CD4-positive, alpha-beta T cell treated with Interferon alpha-2 for 1 hour (primary cell): ENCODE data around the gene TTC7B.

ENCODE experiments used
- DNase-seq, 2 donors: peaks; one replicate each; pipeline ENCODE4 v3.0.0-alpha.2; 2020 to 2022

Gene TTC7B

GRCh38 chr14:90804292-90805083, 11.7 kb downstream of the TTC7B start:
- DNase-seq = no peak

DNA sequence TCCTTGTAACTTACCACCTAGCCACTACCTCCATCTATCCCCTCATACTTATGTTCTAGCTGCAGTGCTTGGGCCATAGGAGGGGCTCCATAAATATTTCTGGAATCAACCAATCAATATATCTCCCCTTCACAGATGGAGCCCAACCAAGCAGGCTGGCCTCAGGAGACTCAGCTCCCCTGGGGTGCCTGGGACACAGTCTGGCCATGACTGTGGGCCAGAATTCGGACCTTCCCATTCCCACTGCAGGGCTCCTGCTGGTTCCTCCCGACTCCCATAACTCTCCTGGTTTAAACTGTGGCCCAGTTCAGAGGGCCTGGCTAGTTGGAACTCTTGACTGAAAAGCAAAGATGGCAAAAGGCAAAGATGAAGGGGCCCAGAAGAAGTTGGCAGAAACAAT, 13.0 kb downstream of the TTC7B start:
- DNase-seq = no peak

DNA sequence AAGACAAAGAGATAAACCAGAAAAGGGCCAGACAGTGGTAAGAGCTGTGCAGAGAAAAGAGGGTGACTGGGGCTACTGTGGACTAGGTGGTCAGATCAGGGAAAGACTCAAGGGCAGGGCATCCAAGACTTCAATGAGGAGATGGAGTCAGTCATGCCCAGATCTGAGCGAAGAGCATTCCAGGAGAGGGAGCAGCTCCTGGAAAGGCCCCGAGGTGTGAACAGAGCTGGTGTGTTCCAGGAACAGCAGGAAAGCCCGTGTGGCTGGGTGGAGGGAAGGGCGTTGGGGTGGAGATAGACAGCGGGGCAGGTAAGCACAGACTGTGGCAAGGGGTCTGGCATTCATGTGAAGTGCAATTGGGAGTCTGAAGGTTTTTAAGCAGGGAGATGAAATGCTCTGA, 16.8 kb downstream of the TTC7B start:
- no peak for DNase-seq

DNA sequence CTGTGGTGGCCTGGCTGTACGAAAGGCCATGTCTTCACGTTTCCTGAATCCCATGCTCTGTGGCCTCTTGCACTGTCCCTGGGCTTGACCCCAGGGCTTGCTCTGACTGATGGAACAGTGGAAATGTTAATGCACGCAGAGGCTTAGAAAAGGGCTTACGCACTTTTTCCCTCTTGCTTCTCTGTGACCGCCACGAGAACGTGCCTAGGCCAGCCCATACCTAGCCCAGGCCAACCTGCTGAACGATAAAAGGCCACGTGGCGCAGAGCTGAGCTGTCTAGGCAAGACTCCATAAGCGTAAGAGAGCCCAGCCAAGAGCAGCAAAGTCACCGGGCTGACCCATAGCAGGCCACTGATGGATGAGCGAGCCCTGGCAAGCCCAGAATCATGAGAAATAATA, 18.3 kb downstream of the TTC7B start:
- DNase-seq = no peak

- DNase-seq = no peak
Measured at GRCh38 chr14:90797451-90797850, 18.8 kb downstream of the TTC7B start.

- peak in 1 of 2 donors; percentile 9 for DNase-seq
Measured at GRCh38 chr14:90796329-90796728, 19.9 kb downstream of the TTC7B start.

GRCh38 chr14:90795744-90796143, 20.5 kb downstream of the TTC7B start:
- no peak for DNase-seq

GRCh38 chr14:90791486-90791885, 24.7 kb downstream of the TTC7B start:
- no peak for DNase-seq

DNA sequence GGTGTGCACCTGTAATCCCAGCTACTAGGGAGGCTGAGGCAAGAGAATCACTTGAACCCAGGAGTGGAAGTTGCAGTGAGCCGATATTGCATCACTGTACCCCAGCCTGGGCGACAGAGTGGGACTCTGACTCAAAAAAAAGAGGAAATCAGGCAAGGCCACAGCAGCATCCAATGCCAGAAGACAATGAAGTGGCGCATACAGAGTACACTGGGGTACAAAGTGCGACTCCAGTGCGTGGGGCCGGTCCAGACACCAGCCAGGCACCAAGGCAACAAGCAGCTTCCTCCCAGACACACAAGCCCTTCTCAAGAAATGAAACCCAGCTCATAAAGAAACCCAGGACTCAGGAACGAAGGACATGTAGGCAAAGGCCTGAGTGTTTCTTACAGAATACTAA, 28.2 kb downstream of the TTC7B start:
- DNase-seq = peak; percentile 5 to 28

DNA sequence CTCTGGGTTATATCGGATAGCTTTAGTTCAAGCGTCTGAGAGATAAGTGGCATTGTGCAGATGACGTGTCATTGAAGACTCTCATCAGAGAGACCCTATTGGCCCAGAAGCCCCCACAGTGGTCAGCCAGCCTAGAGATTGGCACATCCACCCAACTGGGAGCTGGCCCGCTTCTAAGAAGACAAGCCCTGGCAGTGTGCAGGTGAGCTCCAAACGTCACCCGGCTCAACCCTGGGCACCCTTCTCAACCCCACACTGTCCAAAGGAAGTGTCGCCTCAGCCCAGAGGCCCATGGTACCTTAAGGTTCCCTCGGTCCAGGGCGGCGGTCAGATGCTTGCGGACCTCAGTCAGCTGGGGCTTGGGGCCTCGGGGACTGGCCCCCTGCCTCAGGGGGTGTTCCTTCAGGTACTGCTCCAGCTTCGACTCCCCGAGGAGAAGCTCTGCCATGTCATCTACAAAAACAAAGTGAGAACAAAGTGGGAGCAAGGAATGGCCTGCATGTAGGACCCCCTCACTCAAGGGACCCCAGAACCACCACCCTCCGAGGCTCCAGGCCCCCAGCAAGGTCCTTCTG, 30.3 kb downstream of the TTC7B start:
- DNase-seq = no peak

GRCh38 chr14:90785471-90785870, 30.8 kb downstream of the TTC7B start:
- DNase-seq = peak in 1 of 2 donors; percentile 39

- no peak for DNase-seq
Measured at GRCh38 chr14:90784621-90785270, 31.5 kb downstream of the TTC7B start.

DNA sequence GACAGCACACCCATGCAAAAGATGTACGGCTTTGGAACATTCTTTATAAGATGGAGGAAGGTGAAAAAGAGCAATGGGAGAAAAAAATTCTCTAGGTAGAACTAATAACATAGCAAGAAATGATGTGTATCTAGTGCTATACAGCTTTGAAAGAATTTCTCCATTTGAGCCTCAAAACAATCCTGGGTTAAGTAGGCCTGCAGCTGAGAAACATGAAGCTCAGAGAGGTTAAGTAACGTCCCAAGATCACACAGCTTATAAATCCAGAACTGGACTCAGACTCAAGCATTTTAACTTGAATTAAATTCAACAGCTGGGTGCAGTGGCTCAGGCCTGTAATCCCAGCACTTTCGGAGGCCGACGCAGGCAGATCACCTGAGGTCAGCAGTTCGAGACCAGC, 32.9 kb downstream of the TTC7B start:
- DNase-seq = no peak

- DNase-seq = no peak
Measured at GRCh38 chr14:90782892-90783291, 33.3 kb downstream of the TTC7B start.

DNA sequence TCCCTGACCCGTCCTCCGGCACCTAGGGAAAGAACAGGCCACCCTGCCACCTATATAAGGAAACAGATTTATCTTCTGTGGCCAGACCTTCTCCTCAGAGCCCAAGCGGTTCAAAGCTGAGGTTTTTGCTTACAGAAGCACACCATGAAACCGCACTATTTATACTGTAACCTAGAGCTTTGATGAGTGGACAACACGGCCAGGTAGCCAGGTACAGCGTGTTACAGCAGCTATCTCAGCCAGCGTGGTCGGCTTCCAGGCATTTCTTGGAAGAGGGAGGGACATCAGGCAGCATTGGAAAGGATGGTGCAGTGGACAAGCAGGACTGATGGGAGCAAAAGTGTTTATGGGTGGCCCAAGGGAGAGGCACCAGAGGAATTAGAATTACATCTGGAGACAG, 34.4 kb downstream of the TTC7B start:
- no peak for DNase-seq

DNA sequence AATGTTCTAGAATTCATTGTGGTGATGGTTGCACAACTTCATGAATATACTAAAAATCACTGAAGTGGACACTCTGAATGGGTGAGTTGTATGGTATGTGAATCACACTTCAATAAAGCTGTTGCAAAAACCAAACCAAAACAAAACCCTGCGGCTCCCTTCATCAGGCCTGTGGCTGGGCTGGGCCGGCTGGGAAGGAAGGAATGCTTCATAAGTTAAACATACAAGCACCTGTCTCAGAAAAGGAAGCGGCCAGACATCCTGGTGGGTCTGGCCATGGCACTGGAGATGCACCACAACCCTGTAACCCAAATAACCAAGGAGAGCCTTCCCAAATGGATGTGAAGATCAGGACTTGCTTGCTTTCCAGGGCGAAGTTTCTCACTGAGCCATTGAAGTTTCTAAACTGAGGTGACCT, 34.9 kb downstream of the TTC7B start:
- DNase-seq = no peak

DNA sequence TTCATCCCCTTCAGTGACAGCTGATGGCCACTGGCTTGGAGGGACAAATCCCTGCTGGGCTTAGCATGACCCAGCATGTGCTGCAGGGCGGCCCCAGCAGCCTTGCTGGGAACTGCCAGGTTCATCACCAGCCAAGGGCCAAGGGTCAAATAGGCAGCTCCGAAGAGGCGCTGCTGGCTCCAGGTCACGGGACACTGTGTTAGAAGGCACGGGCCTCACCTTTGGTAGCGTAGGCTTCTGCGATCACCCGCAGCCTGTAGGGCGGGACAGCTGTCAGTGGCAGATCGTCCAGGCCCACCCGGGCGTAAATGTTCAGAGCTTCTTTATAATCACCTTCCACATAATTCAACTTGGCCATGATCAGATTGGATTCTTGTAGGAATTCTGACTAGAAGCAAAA, 35.7 kb downstream of the TTC7B start:
- DNase-seq = no peak

- no peak for DNase-seq
Measured at GRCh38 chr14:90778571-90779255, 37.5 kb downstream of the TTC7B start.

DNA sequence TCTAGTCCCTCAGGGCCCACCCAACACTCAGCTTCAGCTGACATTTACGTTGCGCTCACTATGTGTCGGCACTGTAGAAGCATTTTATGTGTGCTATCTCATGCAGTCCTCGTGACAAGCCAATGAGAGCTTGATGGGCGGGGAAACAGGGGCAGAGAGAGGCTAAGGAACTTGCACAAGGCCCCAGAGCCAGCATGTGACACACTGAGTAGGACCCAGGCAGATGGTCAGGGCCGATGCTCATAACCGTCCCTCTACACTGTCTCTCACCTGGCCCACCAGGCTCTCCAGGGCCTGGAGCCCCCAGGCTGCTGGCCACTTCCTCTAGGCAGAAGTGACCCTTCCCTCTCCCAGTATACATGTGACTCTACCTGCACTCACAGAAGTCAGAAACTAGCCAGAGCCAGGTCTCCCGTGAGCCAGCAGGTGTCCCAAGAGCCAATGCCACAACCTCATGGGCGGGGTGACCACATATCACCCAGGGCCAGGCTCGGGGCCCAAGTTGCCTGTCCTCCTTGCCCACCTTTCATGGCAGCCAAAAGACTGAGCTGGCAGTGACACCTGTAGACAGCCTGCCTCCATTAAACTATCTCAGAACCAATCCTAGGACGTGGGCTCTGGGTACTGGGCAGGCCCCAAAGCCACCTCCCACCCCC, 38.3 kb downstream of the TTC7B start:
- DNase-seq = no peak

- DNase-seq = no peak
Measured at GRCh38 chr14:90777358-90777757, 38.9 kb downstream of the TTC7B start.

DNA sequence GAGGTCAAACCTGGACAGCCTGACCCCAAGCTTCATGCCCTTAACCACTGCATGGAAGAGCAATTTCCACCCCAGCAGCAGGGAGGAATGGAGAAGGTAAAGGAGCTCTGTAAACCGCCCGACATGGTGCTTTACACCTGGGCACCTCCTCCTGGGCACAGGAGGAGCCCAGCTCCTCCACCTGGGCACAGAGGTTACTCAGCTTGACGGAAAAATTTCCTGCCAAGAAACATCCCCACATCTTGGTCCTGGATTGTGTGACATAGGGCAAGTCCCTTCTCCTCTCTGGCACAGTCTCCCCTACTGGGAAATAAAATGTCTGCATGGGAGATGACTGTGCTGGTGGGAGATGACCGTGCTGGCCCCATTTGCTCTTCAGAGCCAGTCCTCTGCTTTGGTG, 40.8 kb downstream of the TTC7B start:
- DNase-seq = no peak

DNA sequence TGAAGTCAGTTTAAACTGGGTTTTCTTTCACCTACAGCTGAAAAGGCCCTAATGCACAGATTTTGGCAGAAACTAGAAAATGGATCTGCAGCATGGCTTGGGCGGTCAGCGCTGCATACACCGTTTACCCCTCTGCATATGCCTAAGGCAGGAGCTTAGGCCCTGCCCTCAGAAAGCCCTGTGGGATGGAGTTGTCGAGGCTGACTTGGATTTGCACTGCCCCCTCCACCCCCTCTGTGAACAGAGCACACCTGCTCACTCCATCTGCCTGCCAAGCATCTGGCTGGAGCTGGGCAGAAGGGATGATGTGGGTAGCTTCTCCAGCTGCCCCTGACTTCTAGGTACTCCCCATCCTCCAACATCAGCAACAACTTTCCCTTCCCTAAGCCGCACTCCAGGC, 41.9 kb downstream of the TTC7B start:
- DNase-seq = no peak

- DNase-seq = no peak
Measured at GRCh38 chr14:90773705-90774104, 42.5 kb downstream of the TTC7B start.
